ENCODE data around the gene SRPK3.
A peak's percentile ranks its signal among the peaks of the same experiment; 100 is the strongest.

Gene SRPK3

GRCh38 chrX:153778684-153779101 is 2.1 kb upstream of the SRPK3 start:
- DNase-seq (ENCODE audit: low read depth, low spot score): no peak

DNA sequence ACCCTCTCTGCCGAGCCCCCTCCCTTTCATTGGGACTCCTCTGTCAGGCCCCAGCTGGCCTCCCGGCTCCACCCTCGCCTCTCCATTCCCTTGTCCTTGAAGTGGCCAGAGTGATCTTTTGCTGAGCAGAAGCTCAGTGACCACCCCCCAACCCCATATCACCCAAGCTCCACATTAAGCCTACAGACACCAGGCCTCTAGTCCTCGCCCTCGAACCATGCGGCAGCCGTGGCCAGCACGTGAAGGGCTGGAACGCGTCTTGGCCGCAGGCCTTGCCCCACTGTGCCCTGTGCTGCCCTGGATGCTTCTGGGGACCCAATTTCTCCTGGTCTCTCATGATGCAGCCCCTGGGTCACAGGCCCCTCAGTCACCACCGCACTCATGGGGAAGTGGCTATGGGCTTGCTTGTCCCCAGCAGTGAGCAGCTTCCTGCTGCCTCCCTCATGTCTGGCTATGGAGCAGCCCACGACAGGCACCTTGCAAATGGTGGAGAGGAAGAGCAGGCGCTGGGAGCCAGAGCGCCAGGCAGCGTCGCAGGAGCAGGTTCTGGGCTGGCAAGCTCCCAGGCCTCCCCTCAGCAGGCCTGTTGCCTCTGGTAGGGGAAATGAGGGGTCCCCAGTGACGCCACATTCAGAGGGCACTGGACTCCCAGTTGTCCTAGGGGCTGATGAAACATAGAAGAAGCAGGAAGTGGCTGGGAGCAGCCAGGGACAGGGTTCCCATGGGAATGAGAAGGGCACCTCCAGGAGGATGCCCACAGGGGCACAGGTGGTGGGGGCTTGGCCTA is 757 bp upstream of the SRPK3 start:
- DNase-seq (ENCODE audit: low read depth, low spot score): no peak
- H3K4me3 ChIP-seq (ENCODE audit: low read length): no peak overlapping the region

More at GRCh38 chrX:153778684-153779101, 2.1 kb upstream of the SRPK3 start:
- no peak overlapping the region for H3K4me3 ChIP-seq (ENCODE audit: low read length)

GRCh38 chrX:153781428-153782047 is 697 bp downstream of the SRPK3 start:
- DNase-seq (ENCODE audit: low read depth, low spot score): no peak
- H3K4me3 ChIP-seq (ENCODE audit: low read length): no peak overlapping the region

GRCh38 chrX:153782313-153782712 is 1.5 kb downstream of the SRPK3 start:
- no peak for DNase-seq (ENCODE audit: low read depth, low spot score)

DNA sequence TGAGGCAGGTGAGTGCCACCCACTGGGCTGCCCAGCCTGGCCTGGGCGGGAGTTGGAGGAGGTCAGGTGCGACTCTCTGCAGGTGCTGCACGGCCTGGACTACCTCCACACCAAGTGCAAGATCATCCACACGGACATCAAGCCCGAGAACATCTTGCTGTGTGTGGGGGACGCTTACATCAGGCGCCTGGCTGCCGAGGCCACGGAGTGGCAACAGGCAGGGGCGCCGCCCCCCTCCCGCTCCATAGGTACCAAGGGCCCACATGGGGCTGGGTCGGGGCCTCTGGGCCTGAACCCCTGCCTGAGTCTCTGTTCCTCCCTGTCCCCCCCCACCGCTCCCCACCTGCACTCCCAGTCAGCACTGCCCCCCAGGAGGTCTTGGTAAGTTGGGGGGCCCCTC is 2.0 kb downstream of the SRPK3 start:
- H3K4me3 ChIP-seq (ENCODE audit: low read length): no peak overlapping the region
- no peak for DNase-seq (ENCODE audit: low read depth, low spot score)

More at GRCh38 chrX:153782313-153782712, 1.5 kb downstream of the SRPK3 start:
- no peak overlapping the region for H3K4me3 ChIP-seq (ENCODE audit: low read length)

DNA sequence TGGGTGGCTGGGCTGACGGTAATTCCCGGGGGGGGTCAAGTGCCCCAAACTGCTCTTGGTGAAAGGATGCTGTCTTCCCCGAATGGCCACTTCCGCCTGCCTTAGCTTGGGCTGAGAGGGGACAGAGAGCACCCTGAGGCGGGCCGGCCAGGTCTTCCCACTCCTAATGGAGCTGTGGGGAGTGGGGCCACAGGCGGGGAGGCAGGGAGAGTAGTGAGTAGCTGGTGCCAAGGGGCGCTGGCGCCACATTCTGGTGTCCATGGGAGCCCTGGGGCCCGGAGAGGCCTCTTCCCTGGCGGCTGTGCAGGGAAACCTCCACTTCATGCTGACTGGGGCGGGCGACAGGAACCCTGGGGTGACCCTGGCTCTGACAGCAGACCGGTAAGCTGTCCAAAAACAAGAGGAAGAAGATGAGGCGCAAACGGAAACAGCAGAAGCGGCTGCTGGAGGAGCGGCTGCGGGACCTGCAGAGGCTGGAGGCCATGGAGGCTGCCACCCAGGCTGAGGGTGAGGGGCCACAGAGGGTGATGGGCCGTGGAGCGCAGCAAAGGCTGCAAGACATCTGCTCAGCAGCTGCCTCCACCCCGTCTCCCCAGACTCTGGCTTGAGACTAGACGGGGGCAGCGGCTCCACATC is 2.7 kb downstream of the SRPK3 start:
- DNase-seq (ENCODE audit: low read depth, low spot score): no peak
- no peak overlapping the region for H3K4me3 ChIP-seq (ENCODE audit: low read length)

- H3K4me3 ChIP-seq (ENCODE audit: low read length): no peak overlapping the region
- DNase-seq (ENCODE audit: low read depth, low spot score): no peak
Observed at GRCh38 chrX:153784325-153784967, 3.6 kb downstream of the SRPK3 start.

- H3K4me3 ChIP-seq (ENCODE audit: low read length): no peak overlapping the region
- no peak for DNase-seq (ENCODE audit: low read depth, low spot score)
Observed at GRCh38 chrX:153786669-153787068, 5.8 kb downstream of the SRPK3 start.

- no peak overlapping the region for H3K4me3 ChIP-seq (ENCODE audit: low read length)
- DNase-seq (ENCODE audit: low read depth, low spot score): no peak
Observed at GRCh38 chrX:153789654-153790053, 8.8 kb downstream of the SRPK3 start.

DNA sequence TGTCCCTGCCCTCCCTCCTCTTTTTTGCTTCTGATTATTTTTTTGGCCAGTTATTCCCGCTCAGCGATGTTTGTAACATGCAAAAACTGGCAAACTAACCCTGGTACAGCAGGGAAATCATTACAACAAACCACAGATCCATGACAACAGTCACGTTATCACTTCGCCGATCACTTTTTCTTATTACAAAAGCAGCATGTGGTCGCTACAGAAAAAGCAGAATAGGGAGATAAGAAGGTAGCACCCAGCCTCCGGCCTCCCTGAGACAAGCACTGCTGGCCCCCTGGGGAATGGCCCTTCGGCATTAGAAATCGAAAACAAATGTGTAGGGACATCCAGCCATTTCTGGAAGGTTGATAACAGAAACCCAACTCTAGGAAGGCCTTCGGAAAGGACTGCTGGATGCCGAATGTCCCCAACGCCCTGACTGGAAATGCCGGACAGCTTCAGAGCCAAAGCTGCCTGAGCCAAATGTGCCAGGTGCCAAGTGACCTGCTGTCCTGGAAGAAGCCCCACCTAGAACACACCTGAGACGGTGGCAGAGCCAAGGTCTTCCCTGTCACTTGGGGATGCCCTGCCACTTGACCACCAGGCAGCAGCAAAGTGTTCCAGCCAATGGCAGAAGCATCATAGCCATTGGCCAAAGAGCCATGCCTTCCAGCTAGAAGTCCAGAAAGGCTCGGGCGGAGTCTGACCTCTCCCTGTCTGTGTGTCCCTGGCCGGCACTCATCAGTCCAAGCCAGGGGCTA is 10.4 kb downstream of the SRPK3 start:
- DNase-seq (ENCODE audit: low read depth, low spot score): no peak
- no peak overlapping the region for H3K4me3 ChIP-seq (ENCODE audit: low read length)

DNA sequence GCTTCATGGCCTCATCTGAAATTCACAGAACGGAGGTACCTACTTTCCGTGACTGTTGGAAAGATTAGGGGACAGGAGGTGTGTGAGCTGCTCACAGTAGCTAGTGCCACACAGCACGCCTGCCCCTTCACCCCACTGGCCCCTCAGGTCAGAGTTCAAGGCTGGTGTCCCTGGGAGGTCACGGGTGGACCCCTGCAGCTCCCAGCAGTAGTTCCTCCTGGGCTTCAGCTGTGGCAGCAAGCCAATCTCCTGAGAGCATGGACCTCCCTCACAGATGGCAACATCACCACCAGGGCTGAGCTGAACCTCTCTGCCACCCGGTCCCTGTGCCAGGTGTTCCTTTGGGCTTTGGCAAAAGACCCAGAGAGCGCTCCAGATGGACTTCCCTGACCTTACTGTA is 11.5 kb downstream of the SRPK3 start:
- no peak overlapping the region for H3K4me3 ChIP-seq (ENCODE audit: low read length)

DNA sequence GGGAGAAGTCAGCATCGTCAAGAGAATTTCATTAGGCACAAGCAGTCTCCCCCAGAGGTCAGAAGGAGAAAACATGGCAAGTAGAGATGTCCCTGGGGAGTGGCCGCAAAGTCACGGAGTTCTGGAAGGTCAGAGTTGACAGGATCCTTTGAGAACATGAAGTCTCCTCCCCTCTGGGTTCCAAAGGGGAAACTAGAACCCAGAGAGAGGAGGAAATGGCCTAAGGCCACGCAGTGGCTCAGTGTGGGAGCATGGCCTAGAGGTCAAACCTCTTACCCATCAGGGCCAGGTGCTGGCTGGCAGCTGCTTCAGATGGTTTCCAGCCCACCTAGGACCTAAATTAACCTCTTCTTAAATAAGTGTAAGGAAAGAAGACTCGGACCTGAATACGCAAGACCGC is 12.4 kb downstream of the SRPK3 start:
- peak overlapping the region; percentile 73 for H3K4me3 ChIP-seq (ENCODE audit: low read length)
- DNase-seq (ENCODE audit: low read depth, low spot score): no peak

More for the DNA sequence above, 11.5 kb downstream of the SRPK3 start:
- no peak for DNase-seq (ENCODE audit: low read depth, low spot score)

DNA sequence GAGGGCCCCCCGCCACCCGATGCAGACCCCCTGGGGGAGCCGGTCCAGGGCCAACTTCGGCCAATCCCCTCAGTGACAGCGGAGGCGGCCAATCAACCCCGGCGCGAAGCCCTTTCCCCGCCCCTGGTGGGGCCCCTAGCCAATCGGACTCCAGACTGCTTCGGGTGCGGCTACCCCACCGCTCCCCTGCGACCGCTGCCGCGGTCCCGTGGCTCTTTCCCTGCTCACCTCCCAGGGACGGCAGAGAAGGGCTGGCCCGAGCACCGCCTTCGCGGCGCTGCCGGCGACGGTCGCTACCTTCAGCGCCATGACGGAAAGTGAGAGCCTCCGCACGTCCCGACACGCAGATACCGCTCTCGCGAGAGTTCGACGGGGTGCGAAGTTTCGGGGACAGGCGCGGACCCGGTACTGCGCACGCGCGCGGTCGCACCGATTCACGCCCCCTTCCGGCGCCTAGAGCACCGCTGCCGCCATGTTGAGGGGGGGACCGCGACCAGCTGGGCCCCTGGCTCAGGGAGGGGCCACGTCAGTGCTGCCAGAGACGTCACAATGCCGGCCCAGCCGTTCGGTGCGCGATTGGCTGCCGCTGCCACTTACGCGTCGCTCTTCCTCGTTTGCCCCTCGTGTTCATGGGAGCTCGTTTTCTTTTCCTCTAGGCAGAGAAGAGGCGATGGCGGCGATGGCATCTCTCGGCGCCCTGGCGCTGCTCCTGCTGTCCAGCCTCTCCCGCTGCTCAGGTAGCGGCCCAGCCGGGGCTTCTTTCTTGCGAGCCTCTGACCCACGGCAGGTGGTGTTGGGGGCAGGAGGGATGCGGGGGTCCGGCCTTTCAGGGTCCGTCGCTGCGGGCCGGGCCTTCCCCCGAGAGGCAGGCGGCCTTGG is 13.4 kb downstream of the SRPK3 start, which contains the start of the genes IDH3G and SSR4:
Gene IDH3G (minus strand): TSS at position 358 of the 879 bp plus-strand sequence. CDS start 49 bp downstream, at position 309.
Gene SSR4 (plus strand): TSS at position 651 of the 879 bp plus-strand sequence. CDS start 20 bp downstream, at position 671.
- peak; percentile 90 for DNase-seq (ENCODE audit: low read depth, low spot score)
- H3K4me3 ChIP-seq (ENCODE audit: low read length): peak within 1 kb of the TSS; percentile 73

DNA sequence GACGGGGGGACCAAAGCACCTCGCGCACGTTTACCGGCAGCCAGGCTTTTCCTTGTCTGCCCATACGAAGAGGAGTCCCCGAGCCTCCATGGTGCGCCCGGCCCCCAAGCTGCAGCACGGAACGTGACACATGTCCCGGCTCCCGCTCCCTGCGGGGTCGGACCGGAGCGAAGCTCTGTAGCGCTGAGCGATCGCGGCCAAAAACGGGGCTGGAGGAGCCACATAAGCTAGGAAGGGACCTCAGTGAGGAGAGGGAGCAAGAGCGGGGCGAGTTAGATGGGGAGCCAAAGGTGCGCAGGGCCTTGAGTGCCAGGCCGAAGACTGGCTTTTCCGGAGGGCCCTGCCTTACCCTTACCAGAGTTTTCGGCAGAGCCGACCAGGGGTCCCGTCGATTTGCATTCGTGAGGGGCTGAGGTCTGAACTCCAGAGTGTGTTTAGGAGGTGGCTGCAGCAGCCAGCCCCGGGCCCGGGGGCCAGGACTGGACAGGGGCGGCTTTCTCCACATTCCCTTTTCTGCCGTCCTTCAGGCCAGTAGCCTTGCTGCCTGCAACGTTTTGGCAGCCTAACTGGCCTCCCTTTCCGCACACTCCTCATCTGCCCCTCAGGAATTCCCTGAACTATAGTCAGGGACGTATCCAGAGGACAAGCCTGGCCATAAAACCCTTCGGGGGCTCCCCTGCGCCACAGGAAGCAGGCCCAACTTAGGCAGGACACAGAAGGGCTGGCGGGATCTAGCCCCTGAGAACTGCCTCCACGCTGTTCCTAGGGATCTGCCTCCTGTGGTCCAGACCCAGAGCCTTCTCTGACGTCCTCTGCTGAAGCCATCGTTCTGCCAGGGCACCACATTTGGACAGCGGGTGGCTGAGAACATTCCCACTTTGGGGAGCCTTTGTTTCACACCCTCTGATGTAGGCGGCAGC is 14.3 kb downstream of the SRPK3 start:
- peak overlapping the region; percentile 66 for H3K4me3 ChIP-seq (ENCODE audit: low read length)
- DNase-seq (ENCODE audit: low read depth, low spot score): no peak

GRCh38 chrX:153797415-153798015 is 16.7 kb downstream of the SRPK3 start:
- DNase-seq (ENCODE audit: low read depth, low spot score): no peak
- no peak overlapping the region for H3K4me3 ChIP-seq (ENCODE audit: low read length)

DNA sequence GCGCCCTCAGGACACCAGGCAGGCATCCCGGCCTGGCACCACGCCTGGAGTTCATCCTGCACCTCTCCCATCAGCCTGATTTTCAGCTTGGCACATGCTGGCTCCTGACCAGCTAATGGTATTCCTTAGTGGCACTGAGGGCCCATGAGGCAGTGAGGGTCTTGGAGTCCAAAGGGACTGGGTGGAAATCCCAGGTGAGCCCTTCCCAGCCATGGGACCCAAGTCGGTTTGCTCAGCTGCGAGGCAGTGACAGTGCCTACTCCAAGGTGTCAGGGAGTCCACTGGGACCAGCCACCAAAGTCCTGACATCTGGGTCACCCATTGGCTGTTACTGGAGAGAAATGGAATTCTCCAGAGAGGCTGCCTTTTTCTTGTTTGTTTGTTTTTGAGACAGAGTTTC is 18.5 kb downstream of the SRPK3 start:
- no peak overlapping the region for H3K4me3 ChIP-seq (ENCODE audit: low read length)
- DNase-seq (ENCODE audit: low read depth, low spot score): no peak

All from Jurkat, Clone E6-1 (cell line).